MM.1S (cell line): Measurements from ENCODE around the gene GRIK4.

Source experiments
- DNase-seq: peaks from one replicate; pipeline ENCODE4 v3.0.0-alpha.2; 2015
- H2AFZ ChIP-seq: fragments of 300-600 bp; sonication (generic); 2 replicates; pipeline ENCODE4 v1.6.0; 2016; ENCODE audit warnings: antibody characterized with exemption, low read length
- H3F3A ChIP-seq: fragments of 300-600 bp; sonication (generic); 2 replicates; pipeline ENCODE4 v1.6.1; 2016; ENCODE audit warnings: mild to moderate bottlenecking, antibody characterized with exemption, low read length, moderate library complexity, mixed read lengths; ENCODE audit not compliant: insufficient read depth
- H3K27ac ChIP-seq: fragments of 300-600 bp; sonication (generic); 2 replicates; pipeline ENCODE4 v1.5.1; 2016; ENCODE audit warnings: mild to moderate bottlenecking, low read length
- H3K27me3 ChIP-seq: fragments of 300-600 bp; sonication (generic); replicated peaks from 2 replicates; pipeline ENCODE4 v1.6.0; 2016; ENCODE audit warnings: low read length; ENCODE audit not compliant: insufficient read depth
- H3K36me3 ChIP-seq: fragments of 300-600 bp; sonication (generic); replicated peaks from 2 replicates; pipeline ENCODE4 v1.6.1; 2016; ENCODE audit warnings: mild to moderate bottlenecking, low read length, mixed read lengths; ENCODE audit not compliant: insufficient read depth
- H3K4me1 ChIP-seq: fragments of 300-600 bp; sonication (generic); 2 replicates; pipeline ENCODE4 v1.6.1; 2016; ENCODE audit warnings: low read length, mixed read lengths
- H3K4me2 ChIP-seq: fragments of 300-600 bp; sonication (generic); 2 replicates; pipeline ENCODE4 v1.6.0; 2016; ENCODE audit warnings: low read depth, low read length
- H3K4me3 ChIP-seq: fragments of 300-600 bp; sonication (generic); 2 replicates; pipeline ENCODE4 v1.5.1; 2016; ENCODE audit warnings: low read length, mixed read lengths
- H3K79me2 ChIP-seq: fragments of 300-600 bp; sonication (generic); 2 replicates; pipeline ENCODE4 v1.6.1; 2016; ENCODE audit warnings: mixed run types, low read length, mixed read lengths
- H3K9ac ChIP-seq: fragments of 300-600 bp; sonication (generic); 2 replicates; pipeline ENCODE4 v1.6.1; 2016; ENCODE audit warnings: low read length, mixed read lengths
- H3K9me2 ChIP-seq: fragments of 300-600 bp; sonication (generic); replicated peaks from 2 replicates; pipeline ENCODE4 v1.6.1; 2016; ENCODE audit warnings: mild to moderate bottlenecking, low read length, mixed read lengths; ENCODE audit not compliant: insufficient read depth
- H3K9me3 ChIP-seq: fragments of 300-600 bp; sonication (generic); replicated peaks from 2 replicates; pipeline ENCODE4 v1.6.1; 2016; ENCODE audit warnings: mild to moderate bottlenecking, low read length, mixed read lengths; ENCODE audit not compliant: insufficient read depth
- H4K20me1 ChIP-seq: fragments of 300-600 bp; sonication (generic); 2 replicates; pipeline ENCODE4 v1.6.1; 2016; ENCODE audit warnings: mild to moderate bottlenecking, low read length, moderate library complexity, mixed read lengths; ENCODE audit not compliant: insufficient read depth
- CTCF ChIP-seq: fragments of 300-600 bp; sonication (generic); IDR thresholded peaks from 2 replicates; pipeline ENCODE4 v1.5.1; 2016; ENCODE audit warnings: antibody characterized with exemption, low read length, mixed read lengths
- EZH2 ChIP-seq: fragments of 300-600 bp; sonication (generic); optimal IDR thresholded peaks from 2 replicates; pipeline ENCODE3; 2017; ENCODE audit warnings: low read depth, mild to moderate bottlenecking, antibody characterized with exemption, low read length, mixed read lengths
- EZH2phosphoT487 ChIP-seq: fragments of 300-600 bp; sonication (generic); IDR thresholded peaks from 2 replicates; pipeline ENCODE4 v1.6.1; 2018; ENCODE audit warnings: antibody characterized with exemption, low read length

The GRIK4 gene

GRCh38 chr11:120536797-120537169 is 25.2 kb downstream of the GRIK4 start:
- H3K9me3 ChIP-seq = no peaks in the 10 kb centered on the region
- no peaks in the 10 kb centered on the region for H3K36me3 ChIP-seq
- no peaks in the 10 kb centered on the region for H4K20me1 ChIP-seq
- no peaks in the 10 kb centered on the region for H3K9me2 ChIP-seq
- no peak for TF ChIP-seq CTCF
- TF ChIP-seq EZH2 = no peak
- TF ChIP-seq EZH2phosphoT487 = no peak
- no peak overlapping the region for H3K9ac ChIP-seq
- H3K27ac ChIP-seq = no peak overlapping the region
- H3K27me3 ChIP-seq = no peaks in the 10 kb centered on the region
- no peak overlapping the region for H3K4me2 ChIP-seq
- no peaks in the 10 kb centered on the region for H3K4me1 ChIP-seq
- H3K79me2 ChIP-seq = no peaks in the 10 kb centered on the region
- no peak overlapping the region for H3K4me3 ChIP-seq
- no peak overlapping the region for H2AFZ ChIP-seq
- no peak for DNase-seq
- H3F3A ChIP-seq = no peaks in the 10 kb centered on the region

GRCh38 chr11:120537996-120538395 is 26.4 kb downstream of the GRIK4 start:
- H3K9me2 ChIP-seq = no peaks in the 10 kb centered on the region
- no peaks in the 10 kb centered on the region for H3K27me3 ChIP-seq
- TF ChIP-seq EZH2 (no peak), EZH2phosphoT487 (no peak), CTCF (no peak)
- H3F3A ChIP-seq = no peaks in the 10 kb centered on the region
- H3K4me2 ChIP-seq = no peak overlapping the region
- DNase-seq = no peak
- no peak overlapping the region for H3K27ac ChIP-seq
- no peaks in the 10 kb centered on the region for H3K4me1 ChIP-seq
- H3K9me3 ChIP-seq = no peaks in the 10 kb centered on the region
- H4K20me1 ChIP-seq = no peaks in the 10 kb centered on the region
- H3K79me2 ChIP-seq = no peaks in the 10 kb centered on the region
- H3K9ac ChIP-seq = no peak overlapping the region
- H3K36me3 ChIP-seq = no peaks in the 10 kb centered on the region
- no peak overlapping the region for H2AFZ ChIP-seq
- H3K4me3 ChIP-seq = no peak overlapping the region

GRCh38 chr11:120538707-120539106 is 27.2 kb downstream of the GRIK4 start:
- Histone ChIP-seq H3K4me1 (no peaks in the 10 kb centered on the region), H3F3A (no peaks in the 10 kb centered on the region), H3K36me3 (no peaks in the 10 kb centered on the region), H3K9me3 (no peaks in the 10 kb centered on the region), H3K9me2 (no peaks in the 10 kb centered on the region), H3K27ac (no peak overlapping the region), H4K20me1 (no peaks in the 10 kb centered on the region), H3K27me3 (no peaks in the 10 kb centered on the region), H3K9ac (no peak overlapping the region), H3K4me2 (no peak overlapping the region), H2AFZ (no peak overlapping the region), H3K79me2 (no peaks in the 10 kb centered on the region), H3K4me3 (no peak overlapping the region)
- TF ChIP-seq EZH2phosphoT487 = no peak
- no peak for DNase-seq

- no peaks in the 10 kb centered on the region for H3K9me2 ChIP-seq
- H4K20me1 ChIP-seq = no peaks in the 10 kb centered on the region
- H3K4me2 ChIP-seq = no peak overlapping the region
- no peak overlapping the region for H3K4me3 ChIP-seq
- H3K4me1 ChIP-seq = no peaks in the 10 kb centered on the region
- no peak overlapping the region for H2AFZ ChIP-seq
- DNase-seq = no peak
- H3F3A ChIP-seq = no peaks in the 10 kb centered on the region
- TF ChIP-seq CTCF (no peak), EZH2 (no peak), EZH2phosphoT487 (no peak)
- no peaks in the 10 kb centered on the region for H3K9me3 ChIP-seq
- H3K79me2 ChIP-seq = no peaks in the 10 kb centered on the region
- no peaks in the 10 kb centered on the region for H3K36me3 ChIP-seq
- no peaks in the 10 kb centered on the region for H3K27me3 ChIP-seq
- no peak overlapping the region for H3K27ac ChIP-seq
- no peak overlapping the region for H3K9ac ChIP-seq
Observed at GRCh38 chr11:120539667-120540369, 28.3 kb downstream of the GRIK4 start.
